Esophagus squamous epithelium (tissue), 5 donors: ENCODE results near the gene CRYZL1. TPM values are rescaled to one million over a fixed set of nuclear protein-coding genes. Genes with fewer than 3 reads are reported as not detected.
"Not testable (repeated sequence)": the region's sequence is repeated elsewhere in the genome, so short reads cannot be mapped to it uniquely, and the experiment has no call there.

ENCODE experiments used
- DNase-seq: peaks from one replicate; lab custom pipeline; 2025; lab: John Stamatoyannopoulos, UW
- H3K27ac ChIP-seq, 4 donors: fragments of 200-600 bp; sonication (generic); one replicate each; pipeline ENCODE4 v1.5.1; 2016 to 2019; ENCODE audit warnings: mild to moderate bottlenecking in 1 of 4
- H3K27me3 ChIP-seq, 4 donors: fragments of 200-600 bp; sonication (generic); 1 replicate in 3 of 4; 2 replicates in 1 of 4; pipeline versions ENCODE4 v1.5.1 to v1.6.0; 2017 to 2021; ENCODE audit warnings: antibody characterized with exemption in 1 of 4
- H3K36me3 ChIP-seq, 3 donors: fragments of 200-600 bp; sonication (generic); one replicate each; pipeline ENCODE4 v1.5.1; 2016 to 2019
- H3K4me1 ChIP-seq, 3 donors: fragments of 200-600 bp; sonication (generic); one replicate each; pipeline ENCODE4 v1.5.1; 2017 to 2019
- H3K4me3 ChIP-seq, 4 donors: fragments of 200-600 bp; sonication (generic); 1 replicate in 3 of 4; 2 replicates in 1 of 4; pipeline ENCODE4 v1.5.1; 2016 to 2019; ENCODE audit warnings: mild to moderate bottlenecking in 2 of 4, moderate library complexity in 1 of 4
- H3K9me3 ChIP-seq, 3 donors: fragments of 200-600 bp; sonication (generic); one replicate each; pipeline ENCODE4 v1.5.1; 2016 to 2019
- CTCF ChIP-seq, 6 experiments: fragments of 450-650 bp in 4 of 6; fragments of 200-600 bp in 2 of 6; sonication (generic) in 2 of 6; IDR thresholded peaks; one replicate each; pipeline ENCODE4 v1.5.1; 2016 to 2019; ENCODE audit warnings: antibody characterized with exemption in 6 of 6, mild to moderate bottlenecking in 4 of 6, moderate library complexity in 4 of 6
- POLR2A ChIP-seq, 4 donors: fragments of 450-650 bp; IDR thresholded peaks; one replicate each; pipeline ENCODE4 v1.6.1; 2017; ENCODE audit warnings: antibody characterized with exemption in 4 of 4, mild to moderate bottlenecking in 4 of 4, moderate library complexity in 3 of 4
- WGBS, 2 donors: methylation state at CpG; one replicate each; pipeline ENCODE4 v1.1.5; 2018; 5-methylcytosine and 5-hydroxymethylcytosine counted together
- intact Hi-C: fragments of 100-400 bp; cut with DNase I; formaldehyde crosslinking; loops from one replicate; pipeline ENCODE4 v1.15.0; 2022
- total RNA-seq, 4 donors: library from RNA; depleted of rRNA; stranded (reverse); fragments of >200 nt; gene quantifications; one replicate each; pipeline ENCODE4 v1.1.0, GENCODE V29; 2016
- donor health status: DM: yes; HTN: yes; CAD: no.

Gene CRYZL1
- total RNA-seq, 4 donors from 2014 or later = 7.9 to 25.7 (median 15.3) TPM

- Histone ChIP-seq H3K36me3 (peaks cover 0 to 6% (median 0%) of the 10 kb centered on the region in 3 donors), H3K4me3 (peak overlapping the region; percentile 67 to 88 (median 84)), H3K27me3 (no peaks in the 10 kb centered on the region), H3K4me1 (peaks cover 0 to 20% (median 0%) of the 10 kb centered on the region in 3 donors), H3K27ac (peak overlapping the region; percentile 90 to 95 (median 92)), H3K9me3 (no peaks in the 10 kb centered on the region)
- no peak for DNase-seq
- TF ChIP-seq POLR2A (IDR thresholded peaks at IDR 0.05) (no peak), CTCF (IDR thresholded peaks at IDR 0.05) (no peak)
- 0 to 3% methylated on average over 14 to 17 of the region's 57 CpGs for WGBS, 2 donors
- intact Hi-C loops = no loop called here
Observed at GRCh38 chr21:33587792-33588484, 53.6 kb downstream of the CRYZL1 start.

GRCh38 chr21:33586927-33587326, 54.6 kb downstream of the CRYZL1 start:
- Histone ChIP-seq H3K27ac (no peak overlapping the region), H3K9me3 (no peaks in the 10 kb centered on the region), H3K4me1 (peaks cover 0 to 20% (median 0%) of the 10 kb centered on the region in 3 donors), H3K27me3 (no peaks in the 10 kb centered on the region), H3K4me3 (no peak overlapping the region), H3K36me3 (peaks cover 0 to 6% (median 0%) of the 10 kb centered on the region in 3 donors)
- no peak for TF ChIP-seq CTCF (IDR thresholded peaks at IDR 0.05)
- no peak for TF ChIP-seq POLR2A (IDR thresholded peaks at IDR 0.05)
- DNase-seq = no peak
- WGBS, 2 donors = 67 to 77% methylated on average over 6 of the region's 6 CpGs
- intact Hi-C loops = no loop called here

- TF ChIP-seq CTCF (IDR thresholded peaks at IDR 0.05) (no peak), POLR2A (IDR thresholded peaks at IDR 0.05) (no peak)
- Histone ChIP-seq H3K9me3 (no peaks in the 10 kb centered on the region), H3K27me3 (no peaks in the 10 kb centered on the region), H3K36me3 (peaks cover 0 to 6% (median 0%) of the 10 kb centered on the region in 3 donors), H3K4me3 (no peak overlapping the region), H3K27ac (no peak overlapping the region), H3K4me1 (peaks cover 0 to 21% (median 0%) of the 10 kb centered on the region in 3 donors)
- WGBS, 2 donors = 74 to 81% methylated on average over 3 of the region's 3 CpGs
- no peak for DNase-seq
- intact Hi-C loops = no loop called here
Observed at GRCh38 chr21:33584455-33584854, 57.1 kb downstream of the CRYZL1 start.

GRCh38 chr21:33578959-33579542, 62.5 kb downstream of the CRYZL1 start:
- Histone ChIP-seq H3K27ac (no peak overlapping the region), H3K4me3 (no peak overlapping the region), H3K9me3 (no peaks in the 10 kb centered on the region), H3K4me1 (peaks cover 0 to 5% (median 5%) of the 10 kb centered on the region in 3 donors), H3K36me3 (peaks cover 7 to 53% (median 9%) of the 10 kb centered on the region in 3 donors), H3K27me3 (no peaks in the 10 kb centered on the region)
- 75 to 83% methylated on average over 7 of the region's 7 CpGs for WGBS, 2 donors
- no peak for DNase-seq
- intact Hi-C loops = no loop called here
- TF ChIP-seq CTCF (IDR thresholded peaks at IDR 0.05) (no peak), POLR2A (IDR thresholded peaks at IDR 0.05) (no peak)

- Histone ChIP-seq H3K36me3 (peaks cover 7 to 61% (median 17%) of the 10 kb centered on the region in 3 donors), H3K9me3 (no peaks in the 10 kb centered on the region), H3K4me1 (peaks cover 0 to 5% (median 5%) of the 10 kb centered on the region in 3 donors), H3K4me3 (no peak overlapping the region), H3K27me3 (no peaks in the 10 kb centered on the region), H3K27ac (no peak overlapping the region)
- TF ChIP-seq POLR2A (IDR thresholded peaks at IDR 0.05) (no peak), CTCF (IDR thresholded peaks at IDR 0.05) (no peak)
- DNase-seq = no peak
- intact Hi-C loops = no loop called here
- 78 to 85% methylated on average over 2 of the region's 2 CpGs for WGBS, 2 donors
Observed at GRCh38 chr21:33578214-33578613, 63.3 kb downstream of the CRYZL1 start.

- peaks cover 7 to 70% (median 21%) of the 10 kb centered on the region in 3 donors for H3K36me3 ChIP-seq
Observed at GRCh38 chr21:33576741-33577141, 64.8 kb downstream of the CRYZL1 start.

More at GRCh38 chr21:33576741-33577141, 64.8 kb downstream of the CRYZL1 start:
- H3K9me3 ChIP-seq, H3K27ac ChIP-seq, H3K27me3 ChIP-seq, H3K4me3 ChIP-seq, intact Hi-C loops, DNase-seq: not testable (repeated sequence)
- peaks cover 0 to 14% (median 5%) of the 10 kb centered on the region in 3 donors for H3K4me1 ChIP-seq
- 24 to 32% methylated on average over 2 of the region's 2 CpGs for WGBS, 2 donors
